H9 (cell line): Measurements from ENCODE around the gene RCOR3. TPM values are rescaled to one million over a fixed set of nuclear protein-coding genes. Genes with fewer than 3 reads are reported as not detected.
A peak's percentile ranks its signal among the peaks of the same experiment; 100 is the strongest.

ENCODE experiments used
- DNase-seq: peaks from one replicate; pipeline ENCODE4 v3.0.0-alpha.2; 2017
- H2AFZ ChIP-seq: one replicate; pipeline ENCODE4 v1.6.1; 2013; ENCODE audit warnings: mild to moderate bottlenecking, low read length, control low read depth, moderate library complexity
- H2AK5ac ChIP-seq: 2 replicates; pipeline ENCODE4 v1.6.1; 2013; ENCODE audit warnings: low read length, control low read depth, mixed read lengths; ENCODE audit not compliant: insufficient read length
- H2BK120ac ChIP-seq: one replicate; pipeline ENCODE4 v1.6.1; 2013; ENCODE audit warnings: low read depth, mild to moderate bottlenecking, low read length, control low read depth, inconsistent platforms; ENCODE audit not compliant: poor library complexity, severe bottlenecking
- H2BK12ac ChIP-seq: 2 replicates; pipeline ENCODE4 v1.6.1; 2013; ENCODE audit warnings: low read length, control low read depth, mixed read lengths, low read depth; ENCODE audit not compliant: insufficient read length
- H2BK15ac ChIP-seq: 2 replicates; pipeline ENCODE4 v1.6.1; 2013; ENCODE audit warnings: low read depth, low read length, control low read depth
- H2BK20ac ChIP-seq: one replicate; pipeline ENCODE4 v1.6.1; 2013; ENCODE audit warnings: low read depth, mild to moderate bottlenecking, low read length, control low read depth, inconsistent platforms; ENCODE audit not compliant: poor library complexity, severe bottlenecking
- H2BK5ac ChIP-seq: 2 replicates; pipeline ENCODE4 v1.6.1; 2013; ENCODE audit warnings: low read length, control low read depth, mixed read lengths; ENCODE audit not compliant: insufficient read length
- H3K14ac ChIP-seq: 2 replicates; pipeline ENCODE4 v1.6.1; 2013; ENCODE audit warnings: low read length, control low read depth; ENCODE audit not compliant: insufficient read depth
- H3K18ac ChIP-seq: 2 replicates; pipeline ENCODE4 v1.6.1; 2013; ENCODE audit warnings: low read depth, mild to moderate bottlenecking, mixed read lengths, low read length, control low read depth; ENCODE audit not compliant: insufficient read length
- H3K23ac ChIP-seq: 2 replicates; pipeline ENCODE4 v1.6.1; 2013; ENCODE audit warnings: low read length, control low read depth, mixed read lengths, low read depth; ENCODE audit not compliant: insufficient read length
- H3K23me2 ChIP-seq: 2 replicates; pipeline ENCODE4 v1.6.1; 2013; ENCODE audit warnings: low read depth, mild to moderate bottlenecking, mixed read lengths, low read length, control low read depth; ENCODE audit not compliant: insufficient read length, poor library complexity, severe bottlenecking
- H3K27ac ChIP-seq: 2 replicates; pipeline ENCODE4 v1.5.1; 2013; ENCODE audit warnings: low read length, control low read depth, mixed read lengths, low read depth; ENCODE audit not compliant: insufficient read length
- H3K27me3 ChIP-seq: 2 replicates; pipeline ENCODE4 v1.6.1; 2013; ENCODE audit warnings: low read length, control low read depth, inconsistent platforms; ENCODE audit not compliant: insufficient read depth
- H3K4ac ChIP-seq: 2 replicates; pipeline ENCODE4 v1.6.1; 2013; ENCODE audit warnings: low read depth, mild to moderate bottlenecking, control low read depth, inconsistent platforms, low read length, moderate library complexity
- H3K4me1 ChIP-seq: 2 replicates; pipeline ENCODE4 v1.6.1; 2013; ENCODE audit warnings: low read length, control low read depth, inconsistent platforms; ENCODE audit not compliant: insufficient read depth
- H3K4me2 ChIP-seq: 2 replicates; pipeline ENCODE4 v1.6.1; 2013; ENCODE audit warnings: low read length, control low read depth, mixed read lengths; ENCODE audit not compliant: insufficient read length, insufficient read depth
- H3K56ac ChIP-seq: 2 replicates; pipeline ENCODE4 v1.6.1; 2013; ENCODE audit warnings: low read depth, mild to moderate bottlenecking, mixed read lengths, low read length, control low read depth; ENCODE audit not compliant: insufficient read length
- H3K79me1 ChIP-seq: 2 replicates; pipeline ENCODE4 v1.6.1; 2013; ENCODE audit warnings: low read depth, mild to moderate bottlenecking, moderate library complexity, low read length, control low read depth, inconsistent platforms; ENCODE audit not compliant: insufficient read depth, poor library complexity, severe bottlenecking
- H3K79me2 ChIP-seq: 2 replicates; pipeline ENCODE4 v1.6.1; 2013; ENCODE audit warnings: low read length, control low read depth, inconsistent platforms; ENCODE audit not compliant: insufficient read depth
- H3K9ac ChIP-seq: 2 replicates; pipeline ENCODE4 v1.6.1; 2013; ENCODE audit warnings: low read length, control low read depth, mixed read lengths; ENCODE audit not compliant: insufficient read length; ENCODE audit errors: extremely low read depth
- H3K9me3 ChIP-seq: one replicate; pipeline ENCODE4 v1.6.1; 2013; ENCODE audit warnings: low read depth, low read length, inconsistent platforms; ENCODE audit not compliant: control insufficient read depth
- H3T11ph ChIP-seq: one replicate; pipeline ENCODE4 v1.6.1; 2013; ENCODE audit warnings: mild to moderate bottlenecking, low read length, control low read depth, inconsistent platforms
- H4K20me1 ChIP-seq: one replicate; pipeline ENCODE4 v1.6.1; 2013; ENCODE audit not compliant: control insufficient read depth, insufficient read length, insufficient read depth
- H4K5ac ChIP-seq: 2 replicates; pipeline ENCODE4 v1.6.1; 2013; ENCODE audit warnings: low read depth, mild to moderate bottlenecking, mixed read lengths, low read length, control low read depth; ENCODE audit not compliant: insufficient read length
- H4K8ac ChIP-seq: replicated peaks from 2 replicates; pipeline ENCODE4 v1.6.1; 2013; ENCODE audit warnings: low read length, control low read depth, mixed read lengths, low read depth; ENCODE audit not compliant: insufficient read length
- H4K91ac ChIP-seq: 2 replicates; pipeline ENCODE4 v1.6.1; 2013; ENCODE audit warnings: low read depth, mild to moderate bottlenecking, moderate library complexity, mixed read lengths, low read length, control low read depth; ENCODE audit not compliant: insufficient read length
- H3K27ac Mint-ChIP-seq, 3 experiments: 2 replicates in 2 of 3; 3 replicates in 1 of 3; pipeline ENCODE4 v1.8.0; 2020 to 2021; ENCODE audit warnings: mixed read lengths in 3 of 3, mild to moderate bottlenecking in 1 of 3, moderate library complexity in 1 of 3
- H3K27me3 Mint-ChIP-seq: 2 replicates; pipeline ENCODE4 v1.8.0; 2021; ENCODE audit warnings: low read depth, mild to moderate bottlenecking, moderate library complexity, mixed read lengths
- H3K36me3 Mint-ChIP-seq, 3 experiments: 2 replicates in 2 of 3; 3 replicates in 1 of 3; pipeline ENCODE4 v1.8.0; 2020 to 2021; ENCODE audit warnings: low read depth in 3 of 3, mixed read lengths in 3 of 3; ENCODE audit not compliant: insufficient read depth in 1 of 3
- H3K4me1 Mint-ChIP-seq, 2 experiments: 2 replicates each; pipeline ENCODE4 v1.8.0; 2020; ENCODE audit warnings: mixed read lengths in 2 of 2
- H3K4me3 Mint-ChIP-seq, 2 experiments: 2 replicates in 1 of 2; 3 replicates in 1 of 2; pipeline ENCODE4 v1.8.0; 2020 to 2021; ENCODE audit warnings: mild to moderate bottlenecking in 2 of 2, mixed read lengths in 2 of 2, moderate library complexity in 1 of 2
- H3K9me3 Mint-ChIP-seq, 2 experiments: 2 replicates in 1 of 2; 3 replicates in 1 of 2; pipeline ENCODE4 v1.8.0; 2020; ENCODE audit warnings: mild to moderate bottlenecking in 2 of 2, mixed read lengths in 2 of 2, moderate library complexity in 1 of 2
- CTCF ChIP-seq: fragments of 200-600 bp; sonication (generic); conservative IDR thresholded peaks from 3 replicates; pipeline ENCODE4 v1.8.0; 2021; ENCODE audit warnings: antibody characterized with exemption, mild to moderate bottlenecking
- WGBS: extraction: QIAGEN DNeasy Blood & Tissue Kit; methylation state at CpG from one replicate; pipeline ENCODE4 v1.1.7; 2013; ENCODE audit warnings: missing lambda C conversion rate, low lambda C conversion rate, mixed read lengths; ENCODE audit not compliant: insufficient read length; ENCODE audit errors: extremely low coverage; 5-methylcytosine and 5-hydroxymethylcytosine counted together
- total RNA-seq: library from RNA; stranded (reverse); gene quantifications from 2 replicates; pipeline ENCODE4 v1.2.1, GENCODE V29; 2021

The RCOR3 gene
- total RNA-seq, 1 experiment from 2014 or later = 37.2 TPM

GRCh38 chr1:211328084-211328694, 69.0 kb downstream of the RCOR3 start:
- no peak overlapping the region for H3K23ac ChIP-seq
- H3K4me1 Mint-ChIP-seq = peaks cover 53 to 56% of the 10 kb centered on the region in 2 experiments
- no peaks in the 10 kb centered on the region for H3K27me3 ChIP-seq
- peaks cover 22% of the 10 kb centered on the region for H3K27me3 Mint-ChIP-seq
- peaks cover 3% of the 10 kb centered on the region; the same call in 1 of the 2 replicates for H3K79me2 ChIP-seq
- no peak overlapping the region for H2BK15ac ChIP-seq
- no peak overlapping the region for H3K9ac ChIP-seq
- no peaks in the 10 kb centered on the region for H3K79me1 ChIP-seq
- H2BK20ac ChIP-seq = no peak overlapping the region
- H3K4me2 ChIP-seq = no peak overlapping the region
- no peak overlapping the region for H3K4ac ChIP-seq
- H2BK120ac ChIP-seq = no peak overlapping the region
- no peak overlapping the region for H3K18ac ChIP-seq
- H3T11ph ChIP-seq = no peak overlapping the region
- TF ChIP-seq CTCF = no peak
- H3K9me3 Mint-ChIP-seq = no peaks in the 10 kb centered on the region
- peak overlapping the region; percentile 86 to 90 for H3K4me3 Mint-ChIP-seq
- no peak overlapping the region for H3K14ac ChIP-seq
- H4K5ac ChIP-seq = no peak overlapping the region
- H3K23me2 ChIP-seq = peaks cover 14% of the 10 kb centered on the region
- WGBS = no CpG with 5 or more reads among the region's 11 CpGs
- H3K36me3 Mint-ChIP-seq = peaks cover 0 to 14% (median 0%) of the 10 kb centered on the region in 3 experiments; a peak in 5 of 7 replicates
- H4K8ac ChIP-seq = no peak overlapping the region
- H4K20me1 ChIP-seq = no peaks in the 10 kb centered on the region
- H2AFZ ChIP-seq = no peak overlapping the region
- H2BK5ac ChIP-seq = no peak overlapping the region
- peak; percentile 17 for DNase-seq
- peaks cover 11% of the 10 kb centered on the region; the same call in 1 of the 2 replicates for H3K4me1 ChIP-seq
- H2AK5ac ChIP-seq = no peak overlapping the region
- no peak overlapping the region for H4K91ac ChIP-seq
- H3K27ac ChIP-seq = no peak overlapping the region
- H3K27ac Mint-ChIP-seq = no peak overlapping the region
- no peaks in the 10 kb centered on the region for H3K9me3 ChIP-seq
- no peak overlapping the region for H2BK12ac ChIP-seq
- no peak overlapping the region for H3K56ac ChIP-seq
